AG10803 (cell line): Measurements from ENCODE around the gene CD109.
A peak's percentile ranks its signal among the peaks of the same experiment; 100 is the strongest.
"Not testable (repeated sequence)": the region's sequence is repeated elsewhere in the genome, so short reads cannot be mapped to it uniquely, and the experiment has no call there.

ENCODE experiments used
- DNase-seq: peaks from one replicate; pipeline ENCODE4 v3.0.0; 2010; ENCODE audit warnings: low read depth
- H3K4me3 ChIP-seq: 2 replicates; pipeline ENCODE4 v1.5.1; 2011; ENCODE audit warnings: mild to moderate bottlenecking, low read length, control low read depth
- CTCF ChIP-seq: conservative IDR thresholded peaks from 2 replicates; pipeline ENCODE4 v1.5.1; 2011; ENCODE audit warnings: mild to moderate bottlenecking, low read length, control low read depth, inconsistent platforms

CD109 gene

GRCh38 chr6:73830119-73830518, 134.1 kb downstream of the CD109 start:
- no peak overlapping the region for H3K4me3 ChIP-seq
- no peak for TF ChIP-seq CTCF
- DNase-seq: no peak

GRCh38 chr6:73832313-73832712, 136.3 kb downstream of the CD109 start:
- peak; percentile 66 for DNase-seq
- H3K4me3 ChIP-seq: no peak overlapping the region
- TF ChIP-seq CTCF: no peak

- not testable (repeated sequence) for DNase-seq
Observed at GRCh38 chr6:73844696-73845095, 148.7 kb downstream of the CD109 start.

GRCh38 chr6:73851048-73851447, 155.0 kb downstream of the CD109 start:
- not testable (repeated sequence) for H3K4me3 ChIP-seq, DNase-seq

More at GRCh38 chr6:73844696-73845095, 148.7 kb downstream of the CD109 start:
- not testable (repeated sequence) for H3K4me3 ChIP-seq

- TF ChIP-seq CTCF: peak; percentile 71
- peak; percentile 81 for DNase-seq
- H3K4me3 ChIP-seq: no peak overlapping the region
Observed at GRCh38 chr6:73854998-73855718, 159.2 kb downstream of the CD109 start.

- no peak for DNase-seq
- H3K4me3 ChIP-seq: no peak overlapping the region
- TF ChIP-seq CTCF: no peak
Observed at GRCh38 chr6:73857341-73857890, 161.4 kb downstream of the CD109 start.

GRCh38 chr6:73858376-73858775, 162.4 kb downstream of the CD109 start:
- no peak for TF ChIP-seq CTCF
- peak; percentile 58 for DNase-seq
- H3K4me3 ChIP-seq: no peak overlapping the region

GRCh38 chr6:73860303-73860702, 164.3 kb downstream of the CD109 start:
- no peak overlapping the region for H3K4me3 ChIP-seq
- TF ChIP-seq CTCF: no peak
- no peak for DNase-seq
